Amniotic stem cell (primary cell): ENCODE data around the gene UFD1.
A peak's percentile ranks its signal among the peaks of the same experiment; 100 is the strongest.

ENCODE experiments used
- DNase-seq: peaks from one replicate; lab custom pipeline; 2025; lab: John Stamatoyannopoulos, UW

Gene UFD1

DNA sequence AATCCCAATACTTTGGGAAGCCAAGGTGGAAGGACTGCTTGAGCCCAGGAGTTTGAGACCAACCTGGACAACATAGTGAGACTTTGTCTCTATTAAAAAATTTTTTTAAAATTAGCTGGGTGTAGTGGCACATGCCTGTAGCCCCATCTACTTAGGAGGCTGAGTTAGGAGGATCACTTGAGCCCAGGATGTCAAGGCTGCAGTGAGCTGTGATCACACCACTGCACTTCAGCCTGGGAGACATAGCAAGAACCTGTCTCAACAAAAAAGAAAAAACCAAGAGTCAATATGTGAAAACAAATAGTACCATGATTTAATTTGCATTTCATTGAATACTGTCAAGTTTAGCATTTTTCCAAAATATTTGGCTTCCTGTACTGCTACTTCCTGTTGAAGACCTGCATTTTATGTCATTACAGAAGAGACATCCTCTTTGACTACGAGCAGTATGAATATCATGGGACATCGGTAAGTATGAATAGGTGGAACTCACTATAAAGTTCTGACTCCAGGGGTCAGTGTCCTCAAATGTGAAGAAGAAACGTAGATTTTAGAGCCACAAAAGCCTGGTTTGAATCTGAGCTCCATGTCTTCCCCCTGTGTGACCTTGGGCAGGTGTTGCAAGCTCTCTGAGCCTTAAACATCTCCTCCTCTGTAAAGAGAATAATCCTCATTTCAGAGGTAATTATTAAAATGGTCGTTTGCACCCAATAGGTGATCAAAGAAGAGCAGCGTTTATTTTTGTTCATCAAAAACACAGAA is 16.8 kb upstream of the UFD1 start:
- no peak for DNase-seq

DNA sequence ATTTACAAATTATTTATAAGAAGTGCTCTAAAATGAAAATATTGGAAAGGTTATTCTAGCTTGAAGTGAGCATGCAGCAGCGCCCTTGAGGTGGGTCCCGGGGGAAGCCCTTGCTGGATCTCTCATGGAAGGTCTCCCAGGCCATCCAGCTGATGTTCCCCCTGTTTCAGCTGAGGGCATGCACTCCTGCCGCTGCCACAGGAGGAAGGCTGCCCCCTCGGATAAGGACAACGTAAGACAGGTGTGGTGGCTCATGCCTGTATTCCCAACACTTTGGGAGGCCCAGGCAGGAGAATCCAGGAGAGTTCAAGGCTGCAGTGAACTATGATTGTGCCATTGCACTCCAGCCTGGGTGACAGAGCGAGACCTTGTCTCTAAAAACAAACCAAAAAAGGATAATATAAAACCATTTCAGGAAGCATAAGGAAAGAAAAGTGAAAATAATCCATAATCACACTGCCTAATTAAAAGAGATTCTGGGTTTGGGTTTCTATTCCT is 15.7 kb upstream of the UFD1 start:
- no peak for DNase-seq

DNA sequence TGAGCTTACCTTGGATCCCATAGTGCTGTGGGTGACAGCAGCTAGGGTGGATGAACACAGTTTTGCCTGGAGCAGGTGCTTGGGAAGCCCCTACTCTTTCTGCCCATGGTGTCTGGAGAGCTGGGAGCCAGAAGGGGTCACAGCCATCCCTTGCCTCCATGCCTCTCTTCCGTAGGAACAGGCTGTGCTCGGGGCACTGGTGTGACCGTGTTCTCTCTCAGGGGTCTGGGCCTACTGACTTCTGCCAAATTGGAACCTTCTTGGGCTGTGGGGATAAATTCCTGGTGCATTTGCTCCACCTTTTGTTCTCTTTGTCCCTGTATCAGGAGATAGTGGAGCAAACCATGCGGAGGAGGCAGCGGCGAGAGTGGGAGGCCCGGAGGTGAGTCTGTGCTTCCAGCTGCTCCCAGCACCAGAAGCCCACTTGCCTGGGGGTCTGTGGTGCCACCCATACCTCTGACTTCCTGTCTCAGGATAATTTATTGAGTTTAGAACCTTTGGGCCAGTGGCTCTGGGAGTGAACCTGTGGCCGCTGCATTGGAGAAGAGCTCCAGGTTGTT is 15.1 kb upstream of the UFD1 start:
- no peak for DNase-seq

DNA sequence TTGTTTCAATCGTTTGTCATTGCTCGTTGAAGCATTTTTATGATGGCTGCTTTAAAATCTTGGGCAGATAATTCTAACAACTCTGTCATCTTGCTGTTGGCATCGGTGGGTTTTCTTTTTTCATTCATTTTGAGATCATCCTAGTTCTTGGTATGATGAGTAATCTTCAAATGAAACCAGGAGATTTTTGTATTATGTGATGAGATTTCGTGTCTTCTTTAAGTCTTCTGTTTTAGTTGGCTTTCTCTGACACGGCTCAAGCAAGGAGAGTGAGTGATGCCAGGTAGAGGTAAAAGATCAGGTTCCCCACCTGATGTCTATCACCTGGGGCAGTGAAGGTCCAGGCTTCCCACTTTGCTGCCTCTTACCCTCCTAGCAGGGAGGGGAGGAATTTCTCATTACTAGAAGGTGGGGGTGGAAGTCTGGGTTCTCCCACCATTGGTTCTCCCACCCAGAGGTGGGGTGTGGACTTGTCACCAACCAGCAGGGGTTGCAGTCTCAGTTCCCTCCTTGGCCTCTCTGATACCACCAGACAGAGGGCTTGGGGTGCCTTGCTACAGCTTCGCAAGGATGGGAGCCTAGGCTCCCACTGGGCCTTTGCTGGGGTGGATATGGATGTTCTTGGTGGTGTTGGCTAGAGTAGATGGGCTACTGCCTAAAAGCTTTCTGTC is 13.6 kb upstream of the UFD1 start:
- no peak for DNase-seq

DNA sequence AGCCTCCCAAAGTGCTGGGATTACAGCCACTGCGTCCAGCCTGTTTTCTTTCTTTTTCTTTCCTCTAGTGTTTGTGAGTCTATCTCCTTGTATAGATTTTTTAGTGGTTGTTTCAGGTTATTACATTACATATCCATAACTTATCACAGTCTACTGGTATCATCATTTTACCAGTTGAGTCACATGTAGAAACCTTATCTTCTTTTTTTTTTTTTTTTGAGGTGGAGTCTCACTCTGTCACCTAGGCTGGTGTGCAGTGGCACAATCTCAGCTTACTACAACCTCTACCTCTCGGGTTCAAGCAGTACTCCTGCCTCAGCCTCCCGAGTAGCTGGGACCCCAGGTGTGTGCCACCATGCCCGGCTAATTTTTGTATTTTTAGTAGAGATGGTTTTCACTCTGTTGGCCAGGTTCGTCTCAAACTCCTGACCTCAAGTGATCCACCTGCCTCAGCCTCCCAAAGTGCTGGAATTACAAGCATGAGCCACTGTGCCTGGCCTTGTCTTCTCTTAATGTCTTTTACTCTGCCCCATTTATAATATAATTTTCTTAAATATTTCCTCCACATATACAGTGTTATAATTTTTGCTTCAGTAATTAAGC is 11.7 kb upstream of the UFD1 start:
- no peak for DNase-seq

DNA sequence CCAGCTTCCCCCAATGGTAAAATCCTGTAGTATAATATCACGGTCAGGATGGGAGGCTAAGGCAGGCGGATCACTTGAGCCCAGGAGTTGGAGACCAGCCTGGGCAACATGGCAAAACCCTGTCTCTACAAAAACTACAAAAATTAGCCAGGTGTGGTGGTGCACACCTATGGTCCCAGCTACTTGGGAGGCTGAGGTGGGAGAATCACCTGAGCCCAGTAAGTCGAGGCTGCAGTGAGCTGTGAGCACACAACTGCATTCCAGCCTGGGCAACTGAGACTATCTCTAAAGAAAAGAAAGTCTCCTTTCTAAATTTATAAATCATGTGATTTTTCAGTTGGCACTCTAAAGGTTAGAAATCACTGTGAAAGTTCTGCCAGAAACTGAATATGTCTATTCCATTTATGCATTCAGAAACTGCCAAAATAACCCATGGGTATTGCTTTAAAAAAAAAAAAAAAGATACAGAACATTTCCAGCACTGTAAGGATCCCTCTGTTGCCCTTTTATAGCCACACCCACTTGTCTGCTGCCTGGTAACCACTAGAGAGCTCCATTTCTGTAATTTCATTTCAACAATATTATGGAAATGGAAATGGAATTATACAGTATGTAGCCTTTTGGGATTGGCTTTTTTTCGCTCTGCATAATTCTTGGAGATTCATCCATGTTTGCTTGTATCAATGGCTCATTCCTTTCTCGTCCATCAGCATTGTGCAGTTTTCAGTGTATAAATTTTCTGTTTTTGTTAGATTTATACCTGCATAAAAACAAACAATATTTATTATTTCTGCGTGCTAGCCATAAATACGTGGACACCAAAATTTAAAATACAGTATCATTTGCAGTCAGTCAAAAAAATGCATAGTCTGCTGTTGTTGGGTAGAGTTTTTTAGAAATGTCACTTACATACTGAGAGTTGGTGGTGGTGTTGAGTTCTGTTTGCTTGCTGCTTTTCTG is 10.2 kb upstream of the UFD1 start:
- no peak for DNase-seq

DNA sequence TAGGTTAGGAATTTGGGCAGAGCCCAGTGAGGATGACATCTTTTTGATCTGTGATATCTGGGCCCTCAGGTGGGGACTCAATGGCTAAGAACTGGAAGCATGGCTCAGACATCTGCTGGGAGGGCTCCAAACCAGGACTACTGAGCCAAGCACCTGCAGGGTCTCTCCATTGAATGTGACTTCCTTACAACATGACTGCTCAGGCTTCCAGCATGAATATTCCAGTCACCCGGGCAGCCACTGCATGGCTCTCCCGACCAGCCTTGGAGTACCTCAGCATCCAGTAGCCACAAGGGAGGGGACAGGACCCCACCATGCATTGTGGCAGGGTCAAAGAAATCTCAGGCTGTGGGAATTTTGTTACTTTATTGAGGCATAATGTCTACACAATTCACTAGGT is 9.3 kb upstream of the UFD1 start:
- no peak for DNase-seq

DNA sequence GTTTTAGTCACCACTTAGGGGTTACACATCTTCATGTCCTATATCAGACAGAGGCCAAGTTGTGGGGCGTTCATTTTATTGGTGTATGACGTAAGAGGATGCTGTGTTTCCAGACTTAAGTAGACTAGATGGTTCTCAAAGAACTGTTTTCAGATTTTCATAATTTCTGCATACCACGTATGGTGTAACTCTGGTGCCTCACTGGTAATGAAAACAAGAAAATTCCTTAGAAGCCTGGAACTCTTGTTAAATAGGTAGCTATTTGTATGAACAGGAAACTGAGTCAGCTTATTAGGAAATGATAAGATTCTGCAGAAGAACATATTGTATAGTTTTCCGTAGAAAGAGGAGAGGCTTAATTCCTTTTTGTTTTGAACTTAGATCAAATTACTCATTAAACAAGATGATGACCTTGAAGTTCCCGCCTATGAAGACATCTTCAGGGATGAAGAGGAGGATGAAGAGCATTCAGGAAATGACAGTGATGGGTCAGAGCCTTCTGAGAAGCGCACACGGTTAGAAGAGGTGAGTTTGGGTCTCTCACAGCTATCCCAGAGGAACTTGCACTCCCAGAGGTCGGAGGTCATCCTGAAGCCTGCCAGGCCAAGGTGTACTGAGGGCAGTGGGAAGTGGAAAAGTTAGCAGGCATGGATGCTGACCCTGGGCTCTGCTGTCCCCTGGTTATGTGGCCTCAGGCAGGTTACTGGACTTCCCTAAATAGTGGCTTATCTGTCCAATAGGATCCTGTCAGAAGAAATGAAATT is 4.7 kb upstream of the UFD1 start:
- DNase-seq = no peak

DNA sequence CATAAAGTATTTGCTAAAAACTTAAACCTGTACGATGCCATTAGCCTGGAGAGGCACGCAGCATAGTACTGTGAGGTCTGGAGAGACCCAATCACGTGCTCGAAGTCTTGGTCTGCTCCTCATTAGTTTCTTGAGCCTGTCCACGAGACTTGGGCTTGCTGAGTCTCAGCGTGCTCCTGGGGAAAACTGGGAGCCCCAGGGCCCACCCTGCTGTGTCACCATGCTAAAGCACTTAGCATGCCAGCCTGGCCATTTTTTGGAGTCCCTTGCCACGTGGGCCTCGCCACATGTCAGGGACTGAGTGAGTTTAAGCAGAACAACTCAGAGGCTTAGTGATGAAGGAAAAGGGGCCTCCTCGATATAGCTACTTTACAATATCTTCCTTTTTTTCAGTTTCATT is 3.3 kb upstream of the UFD1 start:
- no peak for DNase-seq

DNA sequence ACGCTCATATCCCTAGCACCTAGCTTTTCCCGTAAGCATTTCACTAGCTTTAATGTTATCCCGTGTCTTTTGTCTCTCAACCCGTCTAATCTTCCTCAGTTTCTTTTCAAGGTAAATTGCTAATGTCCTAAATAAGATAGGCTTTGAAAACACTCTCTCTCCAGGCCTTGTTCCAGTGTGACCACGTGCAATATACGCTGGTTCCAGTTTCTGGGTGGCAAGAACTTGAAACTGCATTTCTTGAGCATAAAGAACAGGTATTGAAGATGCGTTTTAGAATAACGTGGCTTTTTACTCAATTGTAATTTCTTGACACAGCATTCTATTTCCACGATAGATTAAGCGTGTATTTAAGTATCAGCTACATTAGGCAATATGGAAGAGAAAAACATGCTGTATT is 1.8 kb upstream of the UFD1 start:
- DNase-seq = no peak

DNA sequence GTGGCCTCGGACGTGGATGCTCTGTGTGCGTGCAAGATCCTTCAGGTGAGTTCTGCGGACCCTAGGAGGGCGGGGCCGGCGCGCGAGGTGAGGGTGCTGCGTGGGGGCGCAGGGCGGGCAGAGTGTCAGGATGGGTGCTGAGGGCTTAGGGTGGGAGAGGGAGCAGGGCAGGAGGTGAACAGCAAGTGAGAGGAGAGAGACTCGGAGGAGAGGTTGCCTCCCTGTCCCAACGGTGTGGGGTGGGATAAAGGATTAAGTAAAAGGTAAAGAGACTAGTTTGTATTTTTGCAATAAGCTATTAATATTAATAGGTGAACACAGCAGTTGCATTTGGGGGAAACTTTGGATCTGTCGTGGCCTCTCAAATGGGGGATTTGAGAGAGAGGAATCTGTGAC is 1.2 kb upstream of the UFD1 start:
- DNase-seq = no peak

DNA sequence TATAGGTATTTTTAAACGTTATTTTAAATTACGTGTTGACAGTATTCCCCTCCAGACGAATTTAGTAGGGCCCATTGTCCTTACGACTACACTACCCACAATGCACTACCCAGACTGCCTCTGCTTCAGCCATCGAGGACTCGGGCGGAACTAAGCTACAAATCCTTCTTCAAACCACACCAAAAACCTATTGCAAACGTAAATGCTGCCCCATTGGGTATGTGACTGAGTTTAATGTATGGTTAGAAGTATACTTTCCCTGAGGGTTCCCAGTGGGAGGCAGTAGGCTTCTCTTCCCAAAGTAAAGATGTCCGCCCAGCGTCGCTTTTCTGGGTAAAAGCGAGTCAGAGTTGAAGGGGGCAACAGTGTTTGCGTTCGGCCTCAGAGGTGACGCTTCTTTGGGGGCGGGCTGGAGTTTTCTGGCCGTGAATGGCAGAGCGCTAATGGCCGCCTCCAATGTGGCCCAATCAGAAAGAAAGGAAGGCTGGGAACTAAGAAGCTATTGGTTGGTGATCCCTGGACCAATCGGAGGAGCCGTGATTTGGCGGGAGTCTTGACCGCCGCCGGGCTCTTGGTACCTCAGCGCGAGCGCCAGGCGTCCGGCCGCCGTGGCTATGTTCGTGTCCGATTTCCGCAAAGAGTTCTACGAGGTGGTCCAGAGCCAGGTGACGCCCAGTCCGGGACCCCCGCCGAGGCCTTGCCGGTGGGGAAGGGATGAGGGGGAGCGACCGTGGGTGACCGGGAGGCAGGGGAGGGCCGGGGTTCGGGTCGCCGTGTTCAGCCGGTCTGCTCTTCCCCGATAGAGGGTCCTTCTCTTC is 571 bp upstream of the UFD1 start, which contains the start of gene CDC45:
CDC45 (plus strand) TSS at position 566 of the 818 bp plus-strand sequence; CDS start at position 615, 49 bp downstream.
- DNase-seq = peak; percentile 97

DNA sequence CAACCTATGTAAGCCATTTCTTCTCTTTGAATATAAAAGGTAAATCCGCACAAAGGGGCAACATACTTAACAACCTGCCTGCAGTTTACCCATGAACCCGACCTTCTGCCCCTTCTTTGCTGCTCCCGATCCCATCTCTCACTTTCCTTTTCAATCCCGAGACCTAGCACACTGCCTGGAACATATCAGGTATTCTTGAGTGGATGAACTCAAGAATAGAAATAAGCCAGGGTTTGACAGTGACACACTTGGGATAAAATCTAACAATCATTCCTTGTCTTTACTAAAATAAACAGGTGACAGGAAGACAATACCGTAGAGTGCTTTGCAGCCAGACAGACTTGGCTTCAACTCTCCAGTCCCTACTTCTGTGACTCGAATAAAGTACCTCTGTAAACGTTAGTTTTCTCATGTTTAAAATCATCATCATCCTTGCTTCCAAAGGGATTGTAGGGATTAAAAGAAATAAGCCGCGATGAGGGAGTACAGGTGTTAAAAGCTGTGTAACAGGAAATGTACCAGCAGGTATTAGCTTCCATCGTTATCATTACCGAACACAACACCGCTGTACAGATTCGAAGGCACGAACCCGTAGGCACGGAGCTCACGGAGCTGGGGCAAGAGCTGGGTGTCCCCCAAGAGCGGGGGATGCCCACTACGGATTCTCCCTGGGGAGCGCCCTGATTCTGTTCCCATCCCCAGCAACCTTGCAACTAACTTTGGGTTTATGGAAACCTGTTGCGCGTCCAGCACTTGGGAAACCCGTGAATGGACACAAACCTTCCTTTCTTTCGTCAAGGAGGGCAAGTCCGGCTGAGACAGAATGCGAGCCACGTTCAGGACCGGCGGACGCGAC is 720 bp downstream of the UFD1 start:
- no peak for DNase-seq

DNA sequence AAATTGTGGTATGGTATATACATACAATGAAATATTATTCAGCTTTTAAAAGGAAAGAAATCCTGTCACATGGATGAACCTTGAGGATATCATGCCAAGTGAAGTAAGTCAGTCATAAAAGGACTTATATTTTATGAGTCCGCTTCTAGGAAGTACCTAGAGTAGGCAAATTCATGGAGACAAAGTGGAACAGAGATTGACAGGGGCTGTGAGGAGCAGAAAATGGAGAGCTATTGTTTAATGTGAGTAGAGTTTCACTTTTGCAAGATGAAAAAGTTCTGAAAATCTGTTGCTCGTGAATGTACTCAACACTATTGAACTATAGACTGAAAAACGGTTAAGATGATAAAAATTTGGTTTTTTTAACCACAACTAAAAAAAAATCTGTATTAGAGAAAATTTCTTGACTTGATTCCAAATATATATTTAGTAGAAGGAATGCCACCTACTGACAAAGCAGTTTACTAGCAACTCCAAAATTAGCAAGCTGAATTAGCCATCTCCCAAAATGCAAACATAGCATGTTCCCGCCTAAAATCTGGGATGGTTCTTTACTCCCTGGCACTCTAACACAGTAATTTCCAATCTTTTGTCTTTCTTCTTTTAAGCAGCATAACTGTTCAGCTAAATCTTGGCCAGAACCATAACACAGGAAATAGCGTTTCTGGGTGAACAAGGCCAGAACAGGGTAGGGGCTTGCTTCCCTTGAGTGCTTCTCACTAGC is 1.5 kb downstream of the UFD1 start:
- DNase-seq = no peak

DNA sequence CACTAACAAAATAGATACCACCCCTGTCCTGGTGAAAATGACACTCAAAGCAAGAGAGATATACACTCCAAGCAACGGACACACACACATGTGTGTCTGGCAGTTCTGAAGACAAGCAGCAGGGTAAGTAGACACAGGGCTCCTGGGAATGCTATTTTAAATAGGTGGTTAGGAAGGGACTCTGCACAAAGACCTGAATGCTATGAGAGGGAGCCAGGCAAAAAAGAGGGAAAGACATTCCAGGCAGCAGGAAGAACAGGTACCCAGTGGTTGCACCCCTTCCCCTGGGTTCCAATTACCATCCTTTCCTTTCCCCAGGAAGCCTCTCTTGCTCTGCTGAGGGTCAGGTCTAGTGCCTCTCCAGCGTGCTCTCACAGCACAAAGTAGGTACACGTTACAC is 3.0 kb downstream of the UFD1 start:
- no peak for DNase-seq

DNA sequence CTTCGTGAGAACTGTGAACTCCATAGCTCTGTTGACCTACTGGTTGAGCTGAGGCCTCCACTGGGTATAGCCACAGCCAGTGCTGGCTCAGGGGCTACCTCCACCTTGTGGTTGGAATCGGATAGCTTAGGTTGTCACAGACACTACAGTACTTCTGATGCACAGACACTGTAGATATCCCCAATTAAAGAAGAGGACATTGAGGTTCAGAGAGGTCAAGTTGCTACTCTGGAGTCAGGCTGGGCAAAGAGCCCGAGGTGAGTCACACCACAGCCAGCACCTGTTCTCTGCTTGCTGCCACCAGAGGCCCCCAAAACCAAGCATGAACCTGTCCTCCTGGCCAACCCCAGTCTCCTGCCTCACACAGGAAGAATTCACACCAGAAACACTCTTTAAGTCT is 5.4 kb downstream of the UFD1 start:
- DNase-seq = no peak

DNA sequence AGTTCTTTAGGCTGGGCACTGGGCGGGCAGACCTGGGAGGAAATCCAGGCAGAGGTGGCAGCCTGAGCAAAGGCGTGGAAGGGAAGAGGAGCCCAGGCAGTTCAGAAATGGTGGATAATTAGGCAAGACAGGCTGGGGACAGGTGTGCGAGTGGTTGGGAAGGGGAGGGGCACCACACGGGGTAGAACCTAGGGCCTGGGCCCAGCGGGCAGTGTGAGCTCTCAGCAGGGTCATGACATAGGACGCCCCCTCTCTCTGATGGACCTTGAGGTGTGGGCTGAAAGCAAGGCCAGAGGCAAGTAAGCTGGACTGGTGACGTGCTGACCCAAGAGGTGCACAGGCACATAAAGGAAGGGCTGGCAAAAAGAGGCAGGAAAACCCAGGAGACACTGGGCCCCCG is 6.8 kb downstream of the UFD1 start:
- DNase-seq = no peak

DNA sequence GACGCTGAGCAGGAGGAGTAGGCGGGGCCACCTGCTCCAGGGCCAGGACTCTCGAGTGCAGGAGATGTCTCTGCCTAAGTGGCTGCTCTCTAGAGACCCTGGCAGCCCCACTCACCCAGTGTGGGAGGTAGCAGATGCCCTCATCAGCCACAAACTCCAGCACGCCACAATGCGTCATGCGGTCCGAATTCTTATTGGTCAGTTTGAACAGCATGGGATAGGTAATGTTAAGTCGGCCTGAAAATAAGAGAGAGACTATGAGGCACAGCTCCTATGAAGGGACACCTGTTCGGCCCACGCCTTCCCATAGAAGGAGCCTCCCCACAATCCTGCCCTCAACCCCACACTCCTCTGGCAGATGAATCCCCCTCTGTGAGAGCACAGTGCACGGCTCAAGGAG is 7.4 kb downstream of the UFD1 start:
- no peak for DNase-seq
